Parathyroid adenoma (tissue), 2 donors: ENCODE results near the gene PRKG1.

ENCODE experiments used
- H2AFZ ChIP-seq: fragments of 300-600 bp; sonication (generic); one replicate; pipeline ENCODE4 v1.7.0; 2017; ENCODE audit warnings: antibody characterized with exemption, mild to moderate bottlenecking
- H3K27ac ChIP-seq: fragments of 300-600 bp; sonication (generic); one replicate; pipeline ENCODE4 v1.7.0; 2017
- H3K27me3 ChIP-seq: fragments of 300-600 bp; sonication (generic); one replicate; pipeline ENCODE4 v1.7.0; 2017; ENCODE audit warnings: low read length; ENCODE audit not compliant: control insufficient read depth, insufficient read depth
- H3K36me3 ChIP-seq: fragments of 300-600 bp; sonication (generic); one replicate; pipeline ENCODE4 v1.7.0; 2017; ENCODE audit warnings: low read length; ENCODE audit not compliant: control insufficient read depth, insufficient read depth
- H3K4me1 ChIP-seq: fragments of 300-600 bp; sonication (generic); one replicate; pipeline ENCODE4 v1.7.0; 2017; ENCODE audit warnings: control low read depth
- H3K4me2 ChIP-seq: fragments of 300-600 bp; sonication (generic); one replicate; pipeline ENCODE4 v1.7.0; 2017; ENCODE audit warnings: low read length
- H3K4me3 ChIP-seq: fragments of 300-600 bp; sonication (generic); one replicate; pipeline ENCODE4 v1.7.0; 2017; ENCODE audit warnings: low read depth, low read length
- H3K79me2 ChIP-seq: fragments of 300-600 bp; sonication (generic); one replicate; pipeline ENCODE4 v1.7.0; 2017; ENCODE audit warnings: control low read depth
- H3K9ac ChIP-seq: fragments of 300-600 bp; sonication (generic); one replicate; pipeline ENCODE4 v1.7.0; 2017; ENCODE audit warnings: mild to moderate bottlenecking
- H3K9me3 ChIP-seq: fragments of 300-600 bp; sonication (generic); one replicate; pipeline ENCODE4 v1.7.0; 2017; ENCODE audit warnings: low read length; ENCODE audit not compliant: control insufficient read depth
- CTCF ChIP-seq: fragments of 300-600 bp; sonication (generic); IDR thresholded peaks from one replicate; pipeline ENCODE4 v1.7.0; 2017; ENCODE audit warnings: antibody characterized with exemption, mild to moderate bottlenecking
- donor health status: primary hyperparathyroidism.

PRKG1 gene

GRCh38 chr10:51590818-51591217, 516.5 kb downstream of the PRKG1 start:
- Histone ChIP-seq H3K9ac (no peak overlapping the region), H3K9me3 (no peaks in the 10 kb centered on the region), H3K4me3 (no peak overlapping the region), H2AFZ (no peak overlapping the region), H3K36me3 (no peaks in the 10 kb centered on the region), H3K4me2 (no peak overlapping the region), H3K27me3 (no peaks in the 10 kb centered on the region), H3K79me2 (no peaks in the 10 kb centered on the region), H3K4me1 (peaks cover 7% of the 10 kb centered on the region), H3K27ac (no peak overlapping the region)
- no peak for TF ChIP-seq CTCF

- Histone ChIP-seq H3K4me1 (peaks cover 16% of the 10 kb centered on the region), H3K4me3 (no peak overlapping the region), H3K9me3 (no peaks in the 10 kb centered on the region), H3K27me3 (no peaks in the 10 kb centered on the region), H3K27ac (no peak overlapping the region), H3K9ac (no peak overlapping the region), H2AFZ (no peak overlapping the region), H3K79me2 (no peaks in the 10 kb centered on the region), H3K4me2 (no peak overlapping the region), H3K36me3 (no peaks in the 10 kb centered on the region)
- no peak for TF ChIP-seq CTCF
These were observed 522.4 kb downstream of the PRKG1 start for GRCh38 chr10:51596695-51597094.

- Histone ChIP-seq H3K79me2 (no peaks in the 10 kb centered on the region), H2AFZ (no peak overlapping the region), H3K27ac (no peak overlapping the region), H3K27me3 (no peaks in the 10 kb centered on the region), H3K4me3 (no peak overlapping the region), H3K9me3 (no peaks in the 10 kb centered on the region), H3K36me3 (no peaks in the 10 kb centered on the region), H3K4me1 (peaks cover 22% of the 10 kb centered on the region), H3K4me2 (no peak overlapping the region), H3K9ac (no peak overlapping the region)
- no peak for TF ChIP-seq CTCF
These were observed 525.4 kb downstream of the PRKG1 start for GRCh38 chr10:51599647-51600046.

GRCh38 chr10:51602326-51602725, 528.0 kb downstream of the PRKG1 start:
- Histone ChIP-seq H3K4me2 (no peak overlapping the region), H3K36me3 (no peaks in the 10 kb centered on the region), H3K4me1 (peaks cover 28% of the 10 kb centered on the region), H3K27ac (no peak overlapping the region), H3K9ac (no peak overlapping the region), H3K79me2 (no peaks in the 10 kb centered on the region), H3K4me3 (no peak overlapping the region), H2AFZ (peak overlapping the region; percentile 33), H3K27me3 (no peaks in the 10 kb centered on the region), H3K9me3 (no peaks in the 10 kb centered on the region)
- TF ChIP-seq CTCF = no peak

- Histone ChIP-seq H3K9ac (no peak overlapping the region), H3K36me3 (no peaks in the 10 kb centered on the region), H3K9me3 (no peaks in the 10 kb centered on the region), H3K27ac (no peak overlapping the region), H2AFZ (no peak overlapping the region), H3K4me2 (no peak overlapping the region), H3K4me1 (peaks cover 40% of the 10 kb centered on the region), H3K79me2 (no peaks in the 10 kb centered on the region), H3K4me3 (no peak overlapping the region), H3K27me3 (no peaks in the 10 kb centered on the region)
- TF ChIP-seq CTCF = no peak
These were observed 530.3 kb downstream of the PRKG1 start for GRCh38 chr10:51604579-51604978.
